Breast epithelium (tissue), 4 donors: Measurements from ENCODE around the gene RTN4R. TPM values are rescaled to one million over a fixed set of nuclear protein-coding genes. Genes with fewer than 3 reads are reported as not detected.
A peak's percentile ranks its signal among the peaks of the same experiment; 100 is the strongest.
"Not testable (repeated sequence)": the region's sequence is repeated elsewhere in the genome, so short reads cannot be mapped to it uniquely, and the experiment has no call there.

Experiments used
- DNase-seq, 2 donors: peaks; one replicate each; pipeline ENCODE4 v3.0.0-alpha.2; 2019; ENCODE audit warnings: low spot score in 2 of 2
- H3K27ac ChIP-seq, 2 donors: fragments of 200-600 bp; sonication (generic) in 1 of 2; one replicate each; pipeline ENCODE4 v1.5.1; 2016 to 2019; ENCODE audit warnings: mild to moderate bottlenecking in 1 of 2
- H3K27me3 ChIP-seq, 2 donors: fragments of 200-600 bp; sonication (generic) in 1 of 2; one replicate each; pipeline versions ENCODE4 v1.5.1 to v1.6.0; 2017 to 2019; ENCODE audit warnings: control low read depth in 1 of 2, mild to moderate bottlenecking in 1 of 2
- H3K36me3 ChIP-seq: fragments of 200-600 bp; one replicate; pipeline ENCODE4 v1.5.1; 2019
- H3K4me1 ChIP-seq, 2 donors: fragments of 200-600 bp; sonication (generic); one replicate each; pipeline ENCODE4 v1.5.1; 2016 to 2019; ENCODE audit warnings: control low read depth in 1 of 2
- H3K4me3 ChIP-seq, 3 donors: fragments of 200-600 bp; sonication (generic); 1 replicate in 2 of 3; 2 replicates in 1 of 3; pipeline ENCODE4 v1.5.1; 2016 to 2019; ENCODE audit warnings: mild to moderate bottlenecking in 3 of 3, moderate library complexity in 2 of 3
- H3K9me3 ChIP-seq, 2 donors: fragments of 200-600 bp; sonication (generic) in 1 of 2; one replicate each; pipeline ENCODE4 v1.5.1; 2016 to 2019; ENCODE audit warnings: control low read depth in 1 of 2
- CTCF ChIP-seq, 3 donors: fragments of 450-650 bp; IDR thresholded peaks; one replicate each; pipeline ENCODE4 v1.5.1; 2016 to 2017; ENCODE audit warnings: antibody characterized with exemption in 3 of 3, mild to moderate bottlenecking in 3 of 3, moderate library complexity in 3 of 3
- POLR2A ChIP-seq: fragments of 450-650 bp; IDR thresholded peaks from one replicate; pipeline ENCODE4 v1.6.1; 2016; ENCODE audit warnings: antibody characterized with exemption, mild to moderate bottlenecking, moderate library complexity
- POLR2AphosphoS5 ChIP-seq, 3 donors: sonication (generic); formaldehyde crosslinking; IDR thresholded peaks; one replicate each; pipeline ENCODE4 v1.6.1; 2017; ENCODE audit warnings: antibody characterized with exemption in 3 of 3
- intact Hi-C: fragments of 100-400 bp; cut with DNase I; formaldehyde crosslinking; loops from one replicate; pipeline ENCODE4 v1.15.1; 2023; ENCODE audit warnings: low total_unique reads
- total RNA-seq, 3 donors: library from RNA; depleted of rRNA; stranded (reverse); fragments of >200 nt; gene quantifications; one replicate each; pipeline ENCODE4 v1.1.0, GENCODE V29; 2016

RTN4R gene
- total RNA-seq = 1 to 10 TPM in 2 of 3 donors, under 1 TPM in 1; 0.48 to 2.0 (median 1.9) TPM

GRCh38 chr22:20268279-20269012 is at the start of gene RTN4R:
Gene RTN4R, minus strand, starts transcription at chr22:20268318. Its CDS starts 226 bp downstream, at chr22:20268092.
- Histone ChIP-seq H3K27ac (peak within 1 kb of the TSS; percentile 14 to 38), H3K27me3 (no peaks in the 10 kb centered on the region), H3K4me3 (peak within 1 kb of the TSS; percentile 33 to 84 (median 60)), H3K4me1 (peaks cover 7 to 8% of the 10 kb centered on the region in 2 donors), H3K9me3 (no peaks in the 10 kb centered on the region), H3K36me3 (no peaks in the 10 kb centered on the region)
- intact Hi-C loops = no loop called here
- TF ChIP-seq CTCF (IDR thresholded peaks at IDR 0.05) (peak in 1 of 3 donors; percentile 68), POLR2A (no peak)
- DNase-seq = no peak

GRCh38 chr22:20317402-20318042 is 49.4 kb upstream of the RTN4R start:
- DNase-seq = peak in 1 of 2 donors; percentile 6
- H3K4me1 ChIP-seq, H3K27me3 ChIP-seq, H3K9me3 ChIP-seq, H3K27ac ChIP-seq, H3K4me3 ChIP-seq, H3K36me3 ChIP-seq, intact Hi-C loops: not testable (repeated sequence)

- no peaks in the 10 kb centered on the region for H3K9me3 ChIP-seq
- H3K27me3 ChIP-seq = no peaks in the 10 kb centered on the region
- TF ChIP-seq POLR2A = no peak
- no peak for TF ChIP-seq POLR2AphosphoS5 (IDR thresholded peaks at IDR 0.05)
- no peak for TF ChIP-seq CTCF (IDR thresholded peaks at IDR 0.05)
- H3K4me3 ChIP-seq = no peak overlapping the region
- H3K36me3 ChIP-seq = no peaks in the 10 kb centered on the region
- intact Hi-C loops = no loop called here
- DNase-seq = no peak
- no peak overlapping the region for H3K27ac ChIP-seq
- H3K4me1 ChIP-seq = peaks cover 0 to 4% of the 10 kb centered on the region in 2 donors
Observed at GRCh38 chr22:20316844-20317401, 48.8 kb upstream of the RTN4R start.

GRCh38 chr22:20316217-20316843 is 48.2 kb upstream of the RTN4R start:
- intact Hi-C loops = no loop called here
- H3K4me1 ChIP-seq = peaks cover 0 to 4% of the 10 kb centered on the region in 2 donors
- H3K36me3 ChIP-seq = no peaks in the 10 kb centered on the region
- H3K27ac ChIP-seq = no peak overlapping the region
- H3K4me3 ChIP-seq = no peak overlapping the region
- TF ChIP-seq POLR2AphosphoS5 (IDR thresholded peaks at IDR 0.05) (no peak), POLR2A (no peak), CTCF (IDR thresholded peaks at IDR 0.05) (no peak)
- no peaks in the 10 kb centered on the region for H3K27me3 ChIP-seq
- H3K9me3 ChIP-seq = no peaks in the 10 kb centered on the region
- DNase-seq = peak in 1 of 2 donors; percentile 13

- Histone ChIP-seq H3K27me3 (no peaks in the 10 kb centered on the region), H3K4me3 (no peak overlapping the region), H3K27ac (no peak overlapping the region), H3K36me3 (no peaks in the 10 kb centered on the region), H3K4me1 (peaks cover 0 to 4% of the 10 kb centered on the region in 2 donors), H3K9me3 (no peaks in the 10 kb centered on the region)
- intact Hi-C loops = no loop called here
- TF ChIP-seq POLR2A (no peak), POLR2AphosphoS5 (IDR thresholded peaks at IDR 0.05) (no peak), CTCF (IDR thresholded peaks at IDR 0.05) (no peak)
- peak in 1 of 2 donors; percentile 13 for DNase-seq
Observed at GRCh38 chr22:20315337-20316216, 47.5 kb upstream of the RTN4R start.

- intact Hi-C loops, H3K27me3 ChIP-seq, H3K36me3 ChIP-seq, H3K9me3 ChIP-seq, H3K4me1 ChIP-seq, H3K27ac ChIP-seq, H3K4me3 ChIP-seq: not testable (repeated sequence)
- peak in 1 of 2 donors; percentile 13 for DNase-seq
Observed at GRCh38 chr22:20314741-20315336, 46.7 kb upstream of the RTN4R start.

GRCh38 chr22:20314206-20314605 is 46.1 kb upstream of the RTN4R start:
- H3K27me3 ChIP-seq, H3K9me3 ChIP-seq, H3K36me3 ChIP-seq, H3K27ac ChIP-seq, intact Hi-C loops, H3K4me1 ChIP-seq, H3K4me3 ChIP-seq: not testable (repeated sequence)
- DNase-seq = peak in 1 of 2 donors; percentile 6
